Panc1 (cell line): ENCODE data around the gene ATP13A2. TPM values are rescaled to one million over a fixed set of nuclear protein-coding genes. Genes with fewer than 3 reads are reported as not detected.

ENCODE experiments used
- ATAC-seq: fragments of 200-7000 bp; cut with Tn5 transposase; 2 replicates; pipeline ENCODE4 v1.9.1; 2020; ENCODE audit warnings: mild to moderate bottlenecking, moderate library complexity
- BruUV-seq: library from RNA; stranded (reverse); fragments of 400-500 nt; replicated peaks from 2 replicates; lab custom pipeline; 2021; lab: Mats Ljungman, UMichigan
- CTCF ChIA-PET: fragments of 300-600 bp; sonication (Branson Sonifier 250); formaldehyde crosslinking; loops from one replicate; lab custom pipeline; 2022; ENCODE audit warnings: antibody characterized with exemption; lab: Charles Lee
- POLR2A ChIA-PET: fragments of 300-600 bp; sonication (Branson Sonifier 250); formaldehyde crosslinking; loops from one replicate; lab custom pipeline; 2022; ENCODE audit warnings: antibody characterized with exemption; lab: Charles Lee
- DNase-seq: peaks from one replicate; pipeline ENCODE4 v3.0.0-alpha.2; 2010; ENCODE audit warnings: low read depth, low spot score
- H3K27ac ChIP-seq: 2 replicates; pipeline ENCODE4 v1.5.1; 2011; ENCODE audit warnings: mild to moderate bottlenecking, low read length, inconsistent platforms
- H3K27me3 ChIP-seq: fragments of 200-500 bp; sonication (Bioruptor generic); 2 replicates; pipeline ENCODE4 v1.6.0; 2014; ENCODE audit warnings: low read length, inconsistent platforms; ENCODE audit not compliant: control insufficient read depth, insufficient read depth
- H3K36me3 ChIP-seq: fragments of 200-500 bp; sonication (Bioruptor generic); 2 replicates; pipeline ENCODE4 v1.5.1; 2014; ENCODE audit warnings: inconsistent platforms, mild to moderate bottlenecking, low read length, moderate library complexity; ENCODE audit not compliant: control insufficient read depth, insufficient read depth
- H3K4me1 ChIP-seq: 2 replicates; pipeline ENCODE4 v1.5.1; 2011; ENCODE audit warnings: inconsistent platforms, mild to moderate bottlenecking, low read length, moderate library complexity; ENCODE audit not compliant: control insufficient read depth, insufficient read depth
- H3K4me3 ChIP-seq, 2 experiments: 2 replicates each; pipeline ENCODE4 v1.5.1; 2011 to 2012; ENCODE audit warnings: low read depth in 2 of 2, low read length in 2 of 2, mild to moderate bottlenecking in 2 of 2, inconsistent platforms in 1 of 2, moderate library complexity in 1 of 2
- H3K9me3 ChIP-seq: fragments of 200-500 bp; sonication (Bioruptor generic); 2 replicates; pipeline ENCODE4 v1.5.1; 2014; ENCODE audit warnings: low read depth, mild to moderate bottlenecking, inconsistent platforms, low read length, moderate library complexity; ENCODE audit not compliant: control insufficient read depth, insufficient read depth
- POLR2AphosphoS5 ChIP-seq: IDR thresholded peaks from 2 replicates; pipeline ENCODE4 v1.6.1; 2012; ENCODE audit warnings: mild to moderate bottlenecking, low read depth, low read length, moderate library complexity
- SIN3A ChIP-seq: IDR thresholded peaks from 2 replicates; pipeline ENCODE4 v1.6.1; 2012; ENCODE audit warnings: low read depth, mild to moderate bottlenecking, low read length, moderate library complexity, borderline replicate concordance; ENCODE audit not compliant: insufficient read depth
- TCF7L2 ChIP-seq: IDR thresholded peaks from 2 replicates; pipeline ENCODE4 v1.6.1; 2011; ENCODE audit warnings: mild to moderate bottlenecking, low read depth, low read length, inconsistent platforms
- in situ Hi-C: cut with HindIII; loops from 2 replicates; pipeline ENCODE4 v1.10.0; 2016; ENCODE audit warnings: low sequenced_read_pairs, low pct_unique_long_range_greater_than_20kb
- intact Hi-C: fragments of 100-400 bp; cut with micrococcal nuclease; formaldehyde crosslinking; loops from one replicate; pipeline ENCODE4 v1.10.0; 2022; ENCODE audit not compliant: unreplicated experiment
- total RNA-seq: library from RNA; stranded (reverse); gene quantifications from one replicate; pipeline ENCODE4 v1.2.1, GENCODE V29; 2021; ENCODE audit not compliant: unreplicated experiment
- TF ChIP-seq, protein P1 (sequence below): fragments of 450-650 bp; IDR thresholded peaks from 2 replicates; pipeline ENCODE4 v1.5.1; 2017; ENCODE audit warnings: mild to moderate bottlenecking
- TF ChIP-seq, protein P2 (sequence below), 2 experiments: IDR thresholded peaks; 2 replicates each; pipeline ENCODE4 v1.6.1; 2011 to 2012; ENCODE audit warnings: low read depth in 2 of 2, control low read depth in 1 of 2, low read length in 1 of 2, mild to moderate bottlenecking in 1 of 2, moderate library complexity in 1 of 2; ENCODE audit not compliant: insufficient read depth in 1 of 2

The ATP13A2 gene
- total RNA-seq, 1 experiment from 2014 or later: 49.9 TPM

DNA sequence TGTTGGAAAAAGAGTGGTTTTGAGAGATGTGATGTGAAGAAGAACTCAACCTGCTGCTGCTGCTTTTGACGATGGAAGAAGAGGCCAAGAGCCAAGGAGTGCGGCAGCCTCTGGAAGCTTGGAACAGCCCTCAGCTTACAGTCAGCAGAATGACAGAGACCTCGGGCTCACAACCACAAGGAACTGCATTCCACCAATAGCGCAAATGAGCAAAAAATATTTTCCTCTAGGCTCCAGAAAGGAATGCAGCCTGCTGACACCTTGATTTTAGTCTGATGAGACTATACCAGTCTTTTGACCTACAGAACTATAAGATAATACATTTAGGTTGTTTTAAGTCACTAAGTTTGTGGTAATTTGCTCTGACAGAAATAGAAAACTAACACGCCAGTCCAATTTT lies 31.9 kb upstream of the ATP13A2 start:
- no TSS peak for BruUV-seq
- in situ Hi-C loops: no loop called here
- ATAC-seq (no peak), DNase-seq (no peak)
- peaks cover 12% of the 10 kb centered on the region for H3K36me3 ChIP-seq
- H3K9me3 ChIP-seq: no peaks in the 10 kb centered on the region
- intact Hi-C loops: no loop called here
- H3K4me3 ChIP-seq: no peak overlapping the region
- H3K27ac ChIP-seq: no peak overlapping the region
- no peaks in the 10 kb centered on the region for H3K27me3 ChIP-seq
- POLR2A ChIA-PET: no interaction called here
- 0 out of 2 replicates have a peak, but pooled peaks cover 5% of the 10 kb centered on the region for H3K4me1 ChIP-seq
- TF ChIP-seq POLR2AphosphoS5 (no peak), SIN3A (no peak), TCF7L2 (no peak)
- TF ChIP-seq, protein P1, sequence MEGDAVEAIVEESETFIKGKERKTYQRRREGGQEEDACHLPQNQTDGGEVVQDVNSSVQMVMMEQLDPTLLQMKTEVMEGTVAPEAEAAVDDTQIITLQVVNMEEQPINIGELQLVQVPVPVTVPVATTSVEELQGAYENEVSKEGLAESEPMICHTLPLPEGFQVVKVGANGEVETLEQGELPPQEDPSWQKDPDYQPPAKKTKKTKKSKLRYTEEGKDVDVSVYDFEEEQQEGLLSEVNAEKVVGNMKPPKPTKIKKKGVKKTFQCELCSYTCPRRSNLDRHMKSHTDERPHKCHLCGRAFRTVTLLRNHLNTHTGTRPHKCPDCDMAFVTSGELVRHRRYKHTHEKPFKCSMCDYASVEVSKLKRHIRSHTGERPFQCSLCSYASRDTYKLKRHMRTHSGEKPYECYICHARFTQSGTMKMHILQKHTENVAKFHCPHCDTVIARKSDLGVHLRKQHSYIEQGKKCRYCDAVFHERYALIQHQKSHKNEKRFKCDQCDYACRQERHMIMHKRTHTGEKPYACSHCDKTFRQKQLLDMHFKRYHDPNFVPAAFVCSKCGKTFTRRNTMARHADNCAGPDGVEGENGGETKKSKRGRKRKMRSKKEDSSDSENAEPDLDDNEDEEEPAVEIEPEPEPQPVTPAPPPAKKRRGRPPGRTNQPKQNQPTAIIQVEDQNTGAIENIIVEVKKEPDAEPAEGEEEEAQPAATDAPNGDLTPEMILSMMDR: no peak
- TF ChIP-seq, protein P2, sequence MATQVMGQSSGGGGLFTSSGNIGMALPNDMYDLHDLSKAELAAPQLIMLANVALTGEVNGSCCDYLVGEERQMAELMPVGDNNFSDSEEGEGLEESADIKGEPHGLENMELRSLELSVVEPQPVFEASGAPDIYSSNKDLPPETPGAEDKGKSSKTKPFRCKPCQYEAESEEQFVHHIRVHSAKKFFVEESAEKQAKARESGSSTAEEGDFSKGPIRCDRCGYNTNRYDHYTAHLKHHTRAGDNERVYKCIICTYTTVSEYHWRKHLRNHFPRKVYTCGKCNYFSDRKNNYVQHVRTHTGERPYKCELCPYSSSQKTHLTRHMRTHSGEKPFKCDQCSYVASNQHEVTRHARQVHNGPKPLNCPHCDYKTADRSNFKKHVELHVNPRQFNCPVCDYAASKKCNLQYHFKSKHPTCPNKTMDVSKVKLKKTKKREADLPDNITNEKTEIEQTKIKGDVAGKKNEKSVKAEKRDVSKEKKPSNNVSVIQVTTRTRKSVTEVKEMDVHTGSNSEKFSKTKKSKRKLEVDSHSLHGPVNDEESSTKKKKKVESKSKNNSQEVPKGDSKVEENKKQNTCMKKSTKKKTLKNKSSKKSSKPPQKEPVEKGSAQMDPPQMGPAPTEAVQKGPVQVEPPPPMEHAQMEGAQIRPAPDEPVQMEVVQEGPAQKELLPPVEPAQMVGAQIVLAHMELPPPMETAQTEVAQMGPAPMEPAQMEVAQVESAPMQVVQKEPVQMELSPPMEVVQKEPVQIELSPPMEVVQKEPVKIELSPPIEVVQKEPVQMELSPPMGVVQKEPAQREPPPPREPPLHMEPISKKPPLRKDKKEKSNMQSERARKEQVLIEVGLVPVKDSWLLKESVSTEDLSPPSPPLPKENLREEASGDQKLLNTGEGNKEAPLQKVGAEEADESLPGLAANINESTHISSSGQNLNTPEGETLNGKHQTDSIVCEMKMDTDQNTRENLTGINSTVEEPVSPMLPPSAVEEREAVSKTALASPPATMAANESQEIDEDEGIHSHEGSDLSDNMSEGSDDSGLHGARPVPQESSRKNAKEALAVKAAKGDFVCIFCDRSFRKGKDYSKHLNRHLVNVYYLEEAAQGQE (IDR thresholded peaks at IDR 0.05; ENCODE audit: insufficient read depth in 1 of 2, low read depth in 2 of 2, low read length in 1 of 2): no peak
- CTCF ChIA-PET: no interaction called here

DNA sequence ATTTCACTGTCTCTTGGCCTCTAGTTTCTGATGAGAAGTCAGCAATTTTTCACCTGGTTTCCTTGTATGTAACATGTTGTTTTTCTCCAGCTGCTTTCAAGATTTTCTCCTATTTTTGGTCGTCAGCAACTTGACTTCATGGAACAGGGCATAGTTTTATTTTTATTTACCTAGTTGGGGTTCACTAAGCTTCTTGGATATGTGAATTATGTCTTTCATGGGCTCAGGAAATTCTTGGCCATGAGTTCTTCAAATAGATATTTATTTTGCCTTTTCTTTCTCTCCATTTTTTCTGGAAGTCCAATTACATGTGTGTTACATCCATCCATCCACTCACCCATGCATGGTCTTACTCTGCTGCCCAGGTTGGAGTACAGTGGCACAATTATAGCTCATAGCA lies 28.4 kb upstream of the ATP13A2 start:
- TF ChIP-seq SIN3A: no peak
- no peak for TF ChIP-seq TCF7L2
- TF ChIP-seq, protein P1: no peak
- no peak for TF ChIP-seq POLR2AphosphoS5
- TF ChIP-seq, protein P2 (IDR thresholded peaks at IDR 0.05; ENCODE audit: insufficient read depth in 1 of 2, low read depth in 2 of 2, low read length in 1 of 2): no peak
- no peak overlapping the region for H3K27ac ChIP-seq

More for the DNA sequence above, 28.4 kb upstream of the ATP13A2 start:
- POLR2A ChIA-PET: no interaction called here
- in situ Hi-C loops: no loop called here
- intact Hi-C loops: no loop called here
- no TSS peak for BruUV-seq
- Histone ChIP-seq H3K36me3 (peaks cover 14% of the 10 kb centered on the region), H3K9me3 (no peaks in the 10 kb centered on the region), H3K4me3 (no peak overlapping the region), H3K27me3 (no peaks in the 10 kb centered on the region), H3K4me1 (no peaks in the 10 kb centered on the region)
- DNase-seq (no peak), ATAC-seq (no peak)
- CTCF ChIA-PET: no interaction called here
